WI38 (cell line): ENCODE results near the gene PALM3.

Source experiments
- H3K4me3 ChIP-seq: 2 replicates; pipeline ENCODE4 v1.5.1; 2011; ENCODE audit warnings: low read depth, mild to moderate bottlenecking, control low read depth, low read length
- CTCF ChIP-seq: IDR thresholded peaks from 2 replicates; pipeline ENCODE4 v1.5.1; 2012; ENCODE audit warnings: low read depth, mild to moderate bottlenecking, control low read depth, low read length

Gene PALM3

DNA sequence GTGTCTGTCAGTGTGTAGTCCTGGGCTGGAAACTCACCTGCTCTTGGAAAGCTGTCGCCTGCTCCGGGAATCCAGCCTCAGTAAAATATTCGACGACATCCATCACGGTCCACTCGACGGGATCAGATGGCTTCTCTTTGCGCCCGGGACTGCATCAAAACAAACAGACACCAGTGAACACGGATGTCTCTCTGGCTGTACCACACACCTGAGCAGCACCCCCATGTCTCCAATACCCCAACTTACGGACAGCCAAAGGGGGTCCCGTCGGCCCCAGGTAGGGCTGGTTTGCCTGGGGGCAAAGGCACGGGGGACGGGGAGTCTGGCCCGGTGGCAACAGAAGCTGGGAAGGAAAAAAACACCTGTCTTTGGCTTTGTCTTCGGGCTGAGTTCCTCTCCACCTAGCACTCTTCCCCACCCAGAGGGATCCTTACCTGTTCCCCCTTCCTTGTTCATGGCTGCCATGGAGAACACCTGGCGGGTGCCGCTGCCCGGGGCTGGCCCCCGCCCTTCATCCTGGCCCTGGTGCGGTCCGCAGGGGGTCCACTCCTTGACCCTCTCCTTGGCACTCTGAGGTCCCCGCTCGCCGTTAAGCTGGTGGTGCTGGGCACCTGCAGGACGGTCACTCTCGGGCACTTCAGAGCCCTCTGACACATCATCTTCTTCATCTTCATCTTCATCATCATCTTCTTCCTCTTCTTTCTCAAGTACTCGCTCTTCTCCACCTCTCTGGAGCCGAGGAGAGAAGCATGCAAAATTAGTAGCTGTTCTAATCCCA, 26.9 kb upstream of the PALM3 start:
- H3K4me3 ChIP-seq: peak overlapping the region; percentile 52

GRCh38 chr19:14086098-14086497, 24.2 kb upstream of the PALM3 start:
- H3K4me3 ChIP-seq: no peak overlapping the region
- no peak for TF ChIP-seq CTCF

More for the DNA sequence above, 26.9 kb upstream of the PALM3 start:
- TF ChIP-seq CTCF: no peak

DNA sequence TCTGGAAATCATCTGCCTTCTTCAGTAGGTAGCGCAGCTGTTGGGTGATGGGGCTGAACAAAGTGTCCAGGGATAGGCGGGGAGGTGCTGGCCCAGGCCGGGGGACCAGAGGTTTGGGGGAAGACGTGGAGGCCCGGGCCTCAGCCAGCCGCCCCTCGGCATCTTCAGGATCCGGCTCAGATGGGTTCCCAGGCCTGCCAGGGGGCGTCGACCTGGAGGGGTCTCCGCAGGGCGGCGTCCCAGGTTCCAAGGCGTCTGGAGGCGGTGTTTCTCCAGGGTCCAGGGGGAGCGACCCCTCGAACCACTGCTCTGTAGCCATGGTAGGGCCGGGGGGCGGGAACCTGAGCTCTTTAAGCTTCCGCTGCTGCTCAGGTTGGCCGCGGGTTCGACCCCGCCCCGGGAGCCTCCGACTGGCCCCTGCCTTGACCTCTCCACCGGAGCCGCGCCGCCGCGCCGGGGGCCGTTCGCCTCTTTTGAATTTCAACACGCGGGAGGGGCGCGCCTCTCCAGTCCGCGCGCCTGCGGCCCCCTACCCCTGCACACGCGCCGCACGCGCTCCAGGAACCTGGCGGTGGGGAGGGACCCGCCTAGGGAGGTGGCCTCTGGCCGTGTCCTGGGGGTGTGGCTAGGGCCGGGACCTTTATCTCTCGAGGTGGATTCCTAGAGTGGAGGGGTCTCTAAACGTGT, 23.6 kb upstream of the PALM3 start, which contains the start of gene C19orf67:
Gene C19orf67, minus strand, starts transcription at position 475 of the 687 bp plus-strand sequence. Its CDS starts 156 bp downstream, at position 319.
- H3K4me3 ChIP-seq: no peak within 1 kb of the TSS
- no peak for TF ChIP-seq CTCF

DNA sequence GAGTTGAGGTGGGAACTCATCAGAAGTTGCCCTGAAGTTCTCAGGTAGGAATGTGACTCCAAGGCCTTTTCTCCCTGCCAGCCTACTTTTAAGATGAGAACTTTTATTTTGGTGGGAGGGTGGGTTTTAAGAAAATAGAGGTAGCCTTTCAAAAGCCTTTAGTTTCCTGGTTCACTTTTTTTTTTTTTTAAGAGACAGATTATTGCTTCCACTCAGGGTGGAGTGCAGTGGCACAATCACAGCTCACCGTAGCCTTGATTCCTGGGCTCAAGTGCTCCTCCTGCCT, 20.7 kb upstream of the PALM3 start:
- no peak for TF ChIP-seq CTCF
- H3K4me3 ChIP-seq: no peak overlapping the region

DNA sequence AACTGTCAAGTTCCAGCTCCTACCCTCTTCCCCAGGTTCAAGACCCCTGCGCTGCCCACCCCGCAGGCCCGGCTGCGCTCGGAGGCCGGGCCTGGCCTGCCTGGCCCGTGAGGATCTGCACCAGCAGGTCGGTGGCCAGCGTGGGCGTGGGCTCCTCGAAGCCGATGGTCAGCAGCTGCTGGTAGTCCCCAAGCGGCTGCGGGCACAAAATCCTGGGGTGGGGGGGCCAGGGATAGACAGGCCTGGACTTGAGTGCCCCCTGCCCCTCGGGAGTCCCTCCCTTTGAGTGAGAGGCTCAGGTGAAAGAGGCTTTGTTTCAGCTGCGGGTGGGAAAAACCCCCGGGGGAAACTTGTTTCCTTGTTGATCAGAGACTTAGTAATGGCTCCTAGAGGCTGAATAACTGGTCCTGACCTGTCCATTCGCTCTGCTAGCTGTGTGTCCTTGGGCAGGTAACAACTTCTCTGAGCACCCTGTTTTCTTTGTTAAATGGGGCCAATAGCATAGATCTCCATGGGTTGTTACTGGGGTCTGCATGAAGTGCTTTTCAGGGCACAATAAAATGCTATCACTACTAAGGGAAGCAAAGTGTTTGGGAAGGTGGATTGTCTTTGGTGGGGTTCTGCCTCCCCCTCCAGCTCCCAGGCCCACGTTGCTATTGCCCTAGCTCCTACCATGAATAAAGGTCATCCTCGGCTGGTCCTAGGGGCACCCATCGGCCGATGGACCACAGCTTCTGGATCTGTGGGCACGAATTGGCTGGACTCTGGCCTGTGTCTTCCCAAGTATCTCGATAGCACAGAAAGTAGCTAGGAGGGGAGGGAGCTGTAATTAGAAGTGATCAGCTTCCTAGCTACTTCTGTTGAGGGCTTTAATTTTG, 20.2 kb upstream of the PALM3 start:
- H3K4me3 ChIP-seq: peak overlapping the region; percentile 74
- TF ChIP-seq CTCF: no peak

- TF ChIP-seq CTCF: no peak
- H3K4me3 ChIP-seq: peak overlapping the region; percentile 78
Observed at GRCh38 chr19:14080887-14081796, 19.3 kb upstream of the PALM3 start.
